HG03342 (cell line): ENCODE data around the gene MAST3.

ENCODE experiments used
- ATAC-seq: cut with Tn5 transposase; IDR thresholded peaks from one replicate; pipeline ENCODE4 v1.9.1; 2021; ENCODE audit warnings: mild to moderate bottlenecking, moderate library complexity; ENCODE audit not compliant: unreplicated experiment

MAST3 gene

DNA sequence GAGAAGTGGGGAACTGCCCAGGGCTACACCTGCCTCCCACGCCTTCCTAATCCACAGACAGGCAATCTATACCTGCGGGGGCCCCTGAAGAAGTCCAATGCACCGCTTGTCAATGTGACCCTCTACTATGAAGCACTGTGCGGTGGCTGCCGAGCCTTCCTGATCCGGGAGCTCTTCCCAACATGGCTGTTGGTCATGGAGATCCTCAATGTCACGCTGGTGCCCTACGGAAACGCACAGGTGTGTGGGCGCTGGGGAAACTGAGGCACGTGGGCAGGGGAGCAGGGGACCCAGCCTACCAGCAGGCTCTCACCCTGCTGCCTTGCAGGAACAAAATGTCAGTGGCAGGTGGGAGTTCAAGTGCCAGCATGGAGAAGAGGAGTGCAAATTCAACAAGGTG, 77.4 kb downstream of the MAST3 start:
- no peak for ATAC-seq

DNA sequence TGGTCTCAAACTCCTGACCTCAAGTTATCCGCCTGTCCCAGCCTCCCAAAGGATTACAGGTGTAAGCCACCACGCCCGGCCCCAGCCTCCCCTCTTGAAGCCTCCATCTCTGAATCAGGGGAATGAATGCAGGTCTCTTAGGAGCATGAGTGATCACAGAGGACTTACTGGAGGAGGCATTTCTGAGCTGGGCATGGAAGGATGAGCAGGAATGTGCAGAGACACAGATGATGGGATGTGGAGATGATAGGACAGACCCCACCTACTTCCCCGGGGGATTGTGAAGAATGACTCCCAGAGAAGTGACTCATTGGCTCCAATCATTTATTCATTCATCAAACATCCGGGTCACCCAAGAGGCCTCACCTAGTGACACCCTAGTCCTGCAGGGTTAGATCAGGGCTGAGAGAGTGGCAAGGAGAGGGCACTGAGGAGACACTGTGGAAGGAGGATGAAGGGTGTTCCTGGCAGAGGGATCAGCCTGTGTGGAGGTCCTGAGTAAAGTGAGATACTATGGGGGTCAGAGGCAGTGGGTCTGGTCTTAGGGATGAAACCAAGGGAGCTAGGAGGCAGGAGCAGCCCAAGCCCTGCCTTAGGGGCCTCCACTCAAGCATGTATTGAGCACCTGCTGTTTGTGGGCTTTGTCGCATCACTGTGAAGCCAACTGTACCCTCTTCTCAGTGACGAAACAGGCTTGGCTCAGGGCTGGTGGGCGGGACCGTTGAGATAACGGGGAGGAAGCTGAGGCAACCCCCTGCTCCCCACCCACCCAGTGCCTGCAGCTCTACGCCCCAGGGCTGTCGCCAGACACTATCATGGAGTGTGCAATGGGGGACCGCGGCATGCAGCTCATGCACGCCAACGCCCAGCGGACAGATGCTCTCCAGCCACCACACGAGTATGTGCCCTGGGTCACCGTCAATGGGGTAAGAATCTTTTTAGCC, 79.1 kb downstream of the MAST3 start:
- no peak for ATAC-seq

DNA sequence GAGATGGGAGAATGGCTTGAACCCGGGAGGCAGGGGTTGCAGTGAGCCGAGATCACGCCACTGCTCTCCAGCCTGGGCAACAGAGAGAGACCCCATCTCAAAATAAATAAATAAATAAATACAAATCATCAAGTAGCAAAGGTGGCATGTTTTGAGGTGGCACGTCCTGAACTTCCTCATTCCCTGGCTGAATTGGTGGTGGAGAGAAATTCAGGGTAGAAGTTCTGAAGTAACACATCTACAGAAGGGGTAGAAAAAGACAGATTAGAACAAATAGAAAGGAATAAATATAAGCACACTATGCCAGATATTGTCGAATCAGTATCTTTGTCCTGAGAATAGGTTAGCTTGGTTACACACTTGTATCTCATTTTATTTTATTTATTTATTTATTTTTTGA, 82.4 kb downstream of the MAST3 start:
- no peak for ATAC-seq

DNA sequence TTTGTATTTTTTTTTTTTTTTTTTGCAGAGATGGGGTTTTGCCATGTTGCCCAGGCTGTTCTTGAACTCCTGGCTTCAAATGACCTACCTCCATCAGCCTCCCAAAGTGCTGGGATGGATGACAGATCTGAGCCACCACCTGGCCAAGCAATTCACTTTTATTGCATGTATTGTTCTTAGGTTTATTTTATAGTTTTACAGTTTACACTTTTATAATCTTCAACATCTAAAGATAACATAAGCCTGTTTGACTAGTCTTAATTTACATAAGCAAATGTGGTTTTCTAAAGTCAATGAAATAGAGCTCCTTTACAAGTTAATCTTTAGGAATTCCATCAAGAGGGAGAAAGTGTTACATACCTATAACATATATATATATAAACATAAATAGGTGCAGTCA, 86.0 kb downstream of the MAST3 start:
- no peak for ATAC-seq

DNA sequence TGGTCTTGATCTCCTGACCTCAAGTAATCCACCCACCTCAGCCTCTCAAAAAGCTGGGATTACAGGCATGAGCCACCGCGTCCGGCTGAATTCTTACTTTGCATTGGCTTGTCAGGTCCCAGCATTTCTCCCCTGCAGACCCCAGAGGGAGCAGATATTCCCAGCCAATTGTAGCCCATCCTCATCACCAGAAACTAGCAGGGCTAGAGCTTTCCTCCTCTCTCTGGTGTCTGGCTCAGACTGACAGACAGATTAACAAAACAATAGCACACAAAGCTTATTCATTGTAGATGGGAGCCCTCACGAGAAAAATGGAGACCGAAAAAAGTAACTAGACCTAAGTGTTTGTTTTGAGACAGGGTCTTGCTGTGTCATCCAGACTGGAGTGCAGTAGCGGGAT, 88.0 kb downstream of the MAST3 start:
- no peak for ATAC-seq

DNA sequence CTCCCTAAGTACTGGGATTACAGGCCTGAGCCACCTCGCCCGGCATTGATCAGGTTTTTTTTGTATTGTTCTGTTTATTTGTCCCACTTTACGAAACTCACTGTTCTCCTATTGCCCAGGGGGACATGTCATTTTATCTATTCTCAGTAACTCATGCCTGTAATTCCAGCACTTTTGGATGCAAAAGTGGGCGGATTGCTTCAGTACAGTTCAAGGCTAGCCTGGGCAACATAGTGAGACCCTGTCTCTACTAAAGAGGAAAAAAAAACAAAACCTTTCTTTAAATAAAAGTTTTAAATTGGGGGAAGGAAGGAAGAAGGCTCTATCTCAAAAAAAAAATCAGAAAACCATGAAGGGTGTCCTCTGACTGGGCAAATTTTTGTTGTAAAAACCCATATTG, 92.7 kb downstream of the MAST3 start:
- ATAC-seq = no peak

DNA sequence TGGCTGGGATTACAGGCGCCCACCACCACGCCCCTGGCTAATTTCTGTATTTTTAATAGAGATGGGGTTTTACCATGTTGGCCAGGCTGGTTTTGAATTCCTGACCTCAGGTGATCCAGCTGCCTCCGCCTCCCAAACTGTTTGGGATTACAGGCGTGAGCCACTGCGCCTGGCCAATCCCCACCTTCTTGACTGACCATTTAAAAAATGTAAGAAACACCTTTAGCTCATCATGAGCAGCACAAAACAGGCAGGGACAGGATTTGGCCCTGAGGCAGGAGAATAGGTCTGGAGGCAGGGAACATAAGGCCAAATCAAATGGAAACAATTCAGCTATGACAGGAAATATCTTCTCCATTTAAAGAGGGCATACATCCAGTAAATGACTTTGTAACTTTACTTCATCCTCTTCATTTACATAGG, 94.1 kb downstream of the MAST3 start:
- ATAC-seq = no peak

DNA sequence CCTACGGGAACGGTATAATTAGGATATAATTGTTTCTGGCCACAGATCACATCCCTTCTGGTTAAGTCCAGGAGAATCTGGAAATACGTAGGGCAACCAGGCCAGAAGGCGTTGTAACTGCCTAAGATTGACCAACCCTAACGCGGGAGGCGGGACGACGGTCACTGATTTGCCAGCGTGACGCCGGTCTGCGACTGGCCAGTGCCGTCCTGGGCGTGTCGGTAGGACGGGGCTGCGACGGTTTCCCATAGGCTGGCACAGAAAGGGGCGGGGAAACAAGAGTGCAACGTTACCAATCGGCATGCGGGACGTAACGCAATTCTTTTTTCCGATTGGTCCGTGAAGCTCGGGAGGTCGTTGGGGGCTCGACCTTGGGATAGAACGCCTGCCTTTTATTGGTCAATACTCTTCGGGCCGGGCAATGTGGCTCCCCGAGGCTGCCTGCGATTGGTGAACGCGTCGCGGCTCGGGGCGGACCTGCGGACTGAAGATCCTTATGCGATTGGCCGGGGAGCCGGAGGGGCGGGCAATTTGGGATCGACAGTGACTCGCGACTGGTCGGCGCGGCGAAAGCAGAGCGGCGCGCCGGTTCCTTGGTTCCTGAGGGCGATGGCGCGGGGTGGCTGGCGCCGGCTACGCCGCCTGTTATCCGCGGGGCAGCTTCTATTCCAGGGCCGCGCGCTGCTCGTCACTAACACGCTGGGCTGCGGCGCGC, 95.3 kb downstream of the MAST3 start, which contains the start of gene MPV17L2:
TSS of gene MPV17L2 (plus strand) at position 546 of the 715 bp plus-strand sequence. CDS start at position 610, 64 bp downstream.
- peak; percentile 84 for ATAC-seq

DNA sequence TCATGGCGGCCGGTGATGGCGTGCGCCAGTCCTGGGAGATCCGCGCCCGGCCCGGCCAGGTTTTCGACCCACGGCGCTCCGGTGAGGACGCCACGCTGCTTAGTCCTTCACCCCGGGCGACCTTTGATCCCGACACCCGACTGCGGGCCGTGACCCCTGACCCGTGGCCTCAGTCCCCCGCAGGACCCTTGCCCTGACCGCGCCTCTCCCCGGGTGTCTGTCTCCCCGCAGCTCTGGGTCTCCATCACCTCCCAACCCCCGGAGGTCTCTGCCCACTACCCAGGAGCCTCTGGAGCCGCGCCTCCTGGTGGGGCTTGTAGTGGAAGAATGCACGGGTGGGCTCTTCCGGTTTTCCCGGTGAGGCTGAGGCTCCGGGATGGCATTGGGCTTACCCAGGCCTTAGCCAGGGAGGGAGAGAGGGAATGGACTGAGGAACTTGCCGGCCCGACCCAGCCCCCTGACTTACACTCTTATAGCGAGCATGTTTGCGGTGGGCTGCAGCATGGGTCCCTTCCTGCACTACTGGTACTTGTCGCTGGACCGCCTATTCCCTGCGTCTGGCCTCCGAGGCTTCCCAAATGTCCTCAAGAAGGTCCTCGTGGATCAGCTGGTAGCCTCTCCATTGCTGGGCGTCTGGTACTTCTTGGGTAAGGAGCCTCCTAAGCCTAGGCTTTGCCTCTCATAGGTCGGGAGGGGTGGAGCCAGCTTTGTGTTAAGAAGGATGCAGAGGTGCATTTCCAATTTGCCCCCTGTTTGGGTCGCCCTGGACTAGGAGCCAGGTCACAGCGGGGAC, 96.0 kb downstream of the MAST3 start:
- ATAC-seq = no peak

DNA sequence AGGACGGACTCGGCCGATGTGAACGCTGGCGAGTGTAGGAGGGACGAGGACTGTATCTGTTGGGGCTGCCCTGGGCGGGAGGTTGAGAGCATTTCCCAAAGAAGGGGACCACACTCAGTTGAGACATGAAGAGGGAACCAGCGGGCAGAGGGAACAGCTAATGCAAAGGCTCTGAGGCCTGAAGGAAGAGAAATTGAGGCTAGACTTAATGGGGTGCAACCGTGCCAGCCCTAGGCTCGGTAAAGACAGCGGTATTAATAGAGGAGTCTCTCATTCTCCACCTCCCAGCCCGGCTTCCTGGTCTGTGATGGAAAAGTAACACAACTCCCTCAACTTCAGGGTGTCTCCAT, 96.6 kb downstream of the MAST3 start:
- no peak for ATAC-seq

DNA sequence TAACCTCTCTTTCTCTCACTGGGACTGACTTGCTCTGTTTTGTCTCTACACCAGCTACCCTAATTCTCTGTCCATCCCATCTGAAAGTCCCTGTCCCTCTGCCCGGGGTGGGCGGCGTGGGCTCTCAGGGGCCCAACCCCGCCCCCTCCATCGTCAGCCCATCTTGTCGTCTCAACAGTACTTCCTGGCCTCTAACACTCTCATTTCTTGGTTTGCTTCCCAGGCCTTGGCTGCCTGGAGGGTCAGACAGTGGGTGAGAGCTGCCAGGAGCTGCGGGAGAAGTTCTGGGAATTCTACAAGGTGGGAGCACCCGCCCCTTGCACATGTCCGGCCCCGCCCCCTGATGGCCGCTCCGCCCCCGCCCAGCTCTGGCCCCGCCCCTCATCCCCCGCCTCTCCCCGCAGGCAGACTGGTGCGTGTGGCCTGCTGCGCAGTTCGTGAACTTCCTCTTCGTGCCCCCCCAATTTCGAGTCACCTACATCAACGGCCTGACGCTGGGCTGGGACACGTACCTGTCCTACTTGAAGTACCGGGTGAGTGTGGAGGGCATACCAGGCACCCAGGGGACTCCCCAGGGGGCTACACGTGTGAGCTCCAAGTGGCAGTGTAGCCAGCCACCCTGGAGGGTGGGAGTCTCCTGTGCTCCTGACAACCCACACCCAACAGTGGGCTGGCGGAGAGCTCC, 97.1 kb downstream of the MAST3 start:
- no peak for ATAC-seq

DNA sequence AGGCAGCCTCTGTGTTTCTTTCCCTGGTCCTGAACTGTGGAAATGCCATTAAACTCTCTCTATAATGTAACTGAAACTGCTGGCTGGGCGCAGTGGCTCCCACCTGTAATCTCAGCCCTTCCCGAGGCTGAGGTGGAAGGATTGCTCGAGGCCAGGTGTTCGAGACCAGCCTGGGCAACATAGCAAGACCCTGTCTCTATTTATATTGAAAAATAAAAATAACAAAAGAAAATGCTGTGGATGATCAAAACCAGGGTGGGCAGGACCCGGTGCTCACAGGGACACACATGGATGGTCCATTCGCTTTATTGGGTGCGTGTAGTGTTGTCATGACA, 98.9 kb downstream of the MAST3 start:
- no peak for ATAC-seq

DNA sequence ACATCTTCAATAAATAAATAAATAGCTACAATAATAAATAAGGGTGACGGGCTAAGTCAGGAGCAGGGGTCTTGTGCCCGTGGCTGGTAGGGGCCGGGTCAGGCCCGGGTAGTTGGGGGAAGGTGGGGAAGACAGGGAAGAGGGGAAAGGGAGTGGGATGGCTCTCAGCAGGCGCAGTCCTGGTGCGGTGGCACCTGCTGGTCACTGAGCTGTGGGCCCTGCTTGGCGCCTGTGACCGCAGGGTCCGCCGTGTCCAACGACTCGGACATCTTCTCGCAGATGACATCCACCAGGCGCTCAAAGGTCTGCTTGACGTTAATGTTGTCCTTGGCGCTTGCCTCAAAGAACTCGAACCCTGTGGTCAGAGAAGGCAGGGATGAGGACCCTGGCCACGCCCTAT, 99.7 kb downstream of the MAST3 start:
- no peak for ATAC-seq

DNA sequence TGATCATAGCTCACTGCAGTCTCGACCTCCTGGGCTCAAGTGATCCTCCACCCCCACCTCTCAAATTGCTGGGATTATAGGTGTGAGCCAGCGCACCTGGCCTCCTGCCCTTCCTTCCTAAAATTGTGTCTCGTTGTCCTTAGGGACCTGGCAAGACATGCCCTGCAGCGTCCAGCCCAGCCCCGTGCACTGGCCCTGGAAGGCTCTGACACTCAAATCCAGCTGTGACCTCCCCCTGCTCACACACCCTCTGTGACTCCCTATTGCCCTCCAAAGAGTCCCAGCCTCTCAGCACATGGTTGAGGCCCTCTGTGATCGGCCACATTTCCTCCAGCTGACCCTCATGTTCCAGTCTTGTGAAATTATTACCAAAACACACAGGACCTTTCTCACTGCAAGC, 100.4 kb downstream of the MAST3 start:
- ATAC-seq = no peak

DNA sequence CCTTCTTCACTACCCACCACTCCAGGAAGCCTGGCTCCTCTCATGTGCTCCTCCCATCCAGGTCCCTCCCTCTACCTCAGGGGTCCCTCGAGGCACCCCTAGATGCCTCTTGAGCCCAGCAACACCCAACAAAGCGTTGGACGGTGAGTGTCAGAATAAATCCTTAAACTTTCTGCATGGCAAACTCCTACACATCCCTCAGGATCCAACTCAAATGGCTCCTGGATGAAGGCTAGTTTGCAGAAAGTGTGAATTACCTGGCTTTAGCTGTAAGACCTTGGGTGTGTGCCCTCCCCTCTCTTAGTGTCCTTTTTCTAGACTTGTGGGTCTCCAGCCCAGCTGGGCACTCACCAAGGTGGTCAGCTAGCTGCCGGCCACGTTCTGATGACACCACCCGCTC, 100.8 kb downstream of the MAST3 start:
- no peak for ATAC-seq
